ENCODE measurements around the gene RECQL5.

Gene RECQL5

GRCh38 chr17:75623386-75623785 is 43.6 kb downstream of the RECQL5 start:
- Histone ChIP-seq H3K4me3 (ENCODE audit: low read depth, low read length) (no peak overlapping the region), H3K36me3 (ENCODE audit: control insufficient read depth in 2 of 2, insufficient read depth in 1 of 2, low read length in 2 of 2) (peaks cover 0 to 22% of the 10 kb centered on the region in 2 experiments; a peak in 1 of 3 replicates), H3K27ac (ENCODE audit: extremely low read depth, low read depth, low read length) (no peak overlapping the region), H3K4me1 (ENCODE audit: control insufficient read depth, insufficient read depth, low read length) (no peaks in the 10 kb centered on the region), H3K9me3 (ENCODE audit: control insufficient read depth, insufficient read depth, low read depth, low read length) (no peaks in the 10 kb centered on the region)
- ChIA-PET POLR2A (interaction anchor here (0.7 kb wide), 1 partner anchor 9 kb away, joined by 3 read pairs; no protein-coding TSS in a partner anchor), CTCF (interaction anchor here (0.6 to 5.0 kb wide), 8 partner anchors 10 to 141 kb away, joined by 3 to 50 read pairs (median 4); partner anchors contain the start of gene SMIM5)
- TF ChIP-seq, protein P1, sequence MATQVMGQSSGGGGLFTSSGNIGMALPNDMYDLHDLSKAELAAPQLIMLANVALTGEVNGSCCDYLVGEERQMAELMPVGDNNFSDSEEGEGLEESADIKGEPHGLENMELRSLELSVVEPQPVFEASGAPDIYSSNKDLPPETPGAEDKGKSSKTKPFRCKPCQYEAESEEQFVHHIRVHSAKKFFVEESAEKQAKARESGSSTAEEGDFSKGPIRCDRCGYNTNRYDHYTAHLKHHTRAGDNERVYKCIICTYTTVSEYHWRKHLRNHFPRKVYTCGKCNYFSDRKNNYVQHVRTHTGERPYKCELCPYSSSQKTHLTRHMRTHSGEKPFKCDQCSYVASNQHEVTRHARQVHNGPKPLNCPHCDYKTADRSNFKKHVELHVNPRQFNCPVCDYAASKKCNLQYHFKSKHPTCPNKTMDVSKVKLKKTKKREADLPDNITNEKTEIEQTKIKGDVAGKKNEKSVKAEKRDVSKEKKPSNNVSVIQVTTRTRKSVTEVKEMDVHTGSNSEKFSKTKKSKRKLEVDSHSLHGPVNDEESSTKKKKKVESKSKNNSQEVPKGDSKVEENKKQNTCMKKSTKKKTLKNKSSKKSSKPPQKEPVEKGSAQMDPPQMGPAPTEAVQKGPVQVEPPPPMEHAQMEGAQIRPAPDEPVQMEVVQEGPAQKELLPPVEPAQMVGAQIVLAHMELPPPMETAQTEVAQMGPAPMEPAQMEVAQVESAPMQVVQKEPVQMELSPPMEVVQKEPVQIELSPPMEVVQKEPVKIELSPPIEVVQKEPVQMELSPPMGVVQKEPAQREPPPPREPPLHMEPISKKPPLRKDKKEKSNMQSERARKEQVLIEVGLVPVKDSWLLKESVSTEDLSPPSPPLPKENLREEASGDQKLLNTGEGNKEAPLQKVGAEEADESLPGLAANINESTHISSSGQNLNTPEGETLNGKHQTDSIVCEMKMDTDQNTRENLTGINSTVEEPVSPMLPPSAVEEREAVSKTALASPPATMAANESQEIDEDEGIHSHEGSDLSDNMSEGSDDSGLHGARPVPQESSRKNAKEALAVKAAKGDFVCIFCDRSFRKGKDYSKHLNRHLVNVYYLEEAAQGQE (tag by site-specific recombination; IDR thresholded peaks at IDR 0.05), result no peak
- TF ChIP-seq, protein P2, sequence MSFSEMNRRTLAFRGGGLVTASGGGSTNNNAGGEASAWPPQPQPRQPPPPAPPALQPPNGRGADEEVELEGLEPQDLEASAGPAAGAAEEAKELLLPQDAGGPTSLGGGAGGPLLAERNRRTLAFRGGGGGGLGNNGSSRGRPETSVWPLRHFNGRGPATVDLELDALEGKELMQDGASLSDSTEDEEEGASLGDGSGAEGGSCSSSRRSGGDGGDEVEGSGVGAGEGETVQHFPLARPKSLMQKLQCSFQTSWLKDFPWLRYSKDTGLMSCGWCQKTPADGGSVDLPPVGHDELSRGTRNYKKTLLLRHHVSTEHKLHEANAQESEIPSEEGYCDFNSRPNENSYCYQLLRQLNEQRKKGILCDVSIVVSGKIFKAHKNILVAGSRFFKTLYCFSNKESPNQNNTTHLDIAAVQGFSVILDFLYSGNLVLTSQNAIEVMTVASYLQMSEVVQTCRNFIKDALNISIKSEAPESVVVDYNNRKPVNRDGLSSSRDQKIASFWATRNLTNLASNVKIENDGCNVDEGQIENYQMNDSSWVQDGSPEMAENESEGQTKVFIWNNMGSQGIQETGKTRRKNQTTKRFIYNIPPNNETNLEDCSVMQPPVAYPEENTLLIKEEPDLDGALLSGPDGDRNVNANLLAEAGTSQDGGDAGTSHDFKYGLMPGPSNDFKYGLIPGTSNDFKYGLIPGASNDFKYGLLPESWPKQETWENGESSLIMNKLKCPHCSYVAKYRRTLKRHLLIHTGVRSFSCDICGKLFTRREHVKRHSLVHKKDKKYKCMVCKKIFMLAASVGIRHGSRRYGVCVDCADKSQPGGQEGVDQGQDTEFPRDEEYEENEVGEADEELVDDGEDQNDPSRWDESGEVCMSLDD (tag by site-specific recombination; IDR thresholded peaks at IDR 0.05), result no peak
- no peak for TF ChIP-seq ZNF561 (tag by site-specific recombination; IDR thresholded peaks at IDR 0.05; ENCODE audit: borderline replicate concordance)
- no peak for TF ChIP-seq ZNF23 (tag by site-specific recombination; IDR thresholded peaks at IDR 0.05; ENCODE audit: borderline replicate concordance)
- no peak for TF ChIP-seq ZNF510 (tag by site-specific recombination; IDR thresholded peaks at IDR 0.05; ENCODE audit: insufficient replicate concordance)
- TF ChIP-seq ZNF549 (tag by site-specific recombination; IDR thresholded peaks at IDR 0.05), result no peak
- no peak for TF ChIP-seq ZNF324 (tag by site-specific recombination; IDR thresholded peaks at IDR 0.05)
- TF ChIP-seq ZNF19 (tag by site-specific recombination; IDR thresholded peaks at IDR 0.05; ENCODE audit: low read depth), result no peak
- no peak for TF ChIP-seq CTCF (tag by site-specific recombination; IDR thresholded peaks at IDR 0.05)

DNA sequence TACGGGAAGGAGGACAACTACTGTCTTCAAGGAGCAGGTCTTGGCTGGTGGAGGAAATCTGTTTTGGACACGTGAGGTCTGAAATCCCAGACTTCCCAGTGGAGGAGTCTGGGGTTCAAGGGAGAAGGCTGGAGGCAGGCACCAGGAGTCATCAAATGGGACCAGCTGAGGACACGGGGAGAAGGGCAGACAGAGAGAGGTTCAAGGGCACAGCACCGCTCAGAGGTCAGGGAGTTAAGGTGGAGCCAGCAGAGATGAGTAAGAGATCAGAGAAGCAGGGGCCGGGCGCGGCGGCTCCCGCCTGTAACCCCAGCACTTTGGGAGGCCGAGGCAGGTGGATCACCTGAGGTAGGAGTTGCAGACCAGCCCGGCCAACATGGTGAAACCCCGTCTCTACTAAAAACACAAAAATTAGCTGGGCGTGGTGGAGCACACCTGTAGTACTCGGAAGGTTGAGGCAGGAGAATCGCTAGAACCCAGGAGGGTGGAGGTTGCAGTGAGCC is 44.1 kb downstream of the RECQL5 start:
- H3K27ac ChIP-seq (ENCODE audit: extremely low read depth, low read depth, low read length), result no peak overlapping the region
- POLR2A ChIA-PET, result interaction anchor here (1.9 kb wide), 1 partner anchor 10 kb away, joined by 5 read pairs; the partner anchor contains the start of gene SMIM5
- CTCF ChIA-PET, result interaction anchor here (0.6 to 5.0 kb wide), 7 partner anchors 10 to 140 kb away, joined by 3 to 50 read pairs (median 5); partner anchors contain the start of gene SMIM5
- no peaks in the 10 kb centered on the region for H3K4me1 ChIP-seq (ENCODE audit: control insufficient read depth, insufficient read depth, low read length)
- no peaks in the 10 kb centered on the region for H3K9me3 ChIP-seq (ENCODE audit: control insufficient read depth, insufficient read depth, low read depth, low read length)
- peaks cover 0 to 17% of the 10 kb centered on the region in 2 experiments; a peak in 1 of 3 replicates for H3K36me3 ChIP-seq (ENCODE audit: control insufficient read depth in 2 of 2, insufficient read depth in 1 of 2, low read length in 2 of 2)
- H3K4me3 ChIP-seq (ENCODE audit: low read depth, low read length), result no peak overlapping the region
- no peak for TF ChIP-seq ZNF146 (tag by site-specific recombination; IDR thresholded peaks at IDR 0.05)
- TF ChIP-seq ZNF366 (tag by site-specific recombination; conservative IDR thresholded peaks at IDR 0.05), result no peak
- no peak for TF ChIP-seq ZBTB20 (tag by site-specific recombination; IDR thresholded peaks at IDR 0.05)
- TF ChIP-seq ZNF624 (tag by site-specific recombination; IDR thresholded peaks at IDR 0.05), result no peak
- no peak for TF ChIP-seq ZNF248 (tag by site-specific recombination; IDR thresholded peaks at IDR 0.05)
- TF ChIP-seq ZBTB8A (tag by site-specific recombination; IDR thresholded peaks at IDR 0.05), result no peak
- no peak for TF ChIP-seq KLF10 (tag by site-specific recombination; IDR thresholded peaks at IDR 0.05)
- TF ChIP-seq BCL11B (tag by site-specific recombination; IDR thresholded peaks at IDR 0.05; ENCODE audit: low read depth), result no peak
- no peak for TF ChIP-seq SETDB1 (IDR thresholded peaks at IDR 0.05; ENCODE audit: insufficient read length, low read length)
- TF ChIP-seq ZBTB44 (tag by site-specific recombination; IDR thresholded peaks at IDR 0.05), result no peak
- TF ChIP-seq ZNF112 (tag by site-specific recombination; IDR thresholded peaks at IDR 0.05), result no peak
- TF ChIP-seq, protein P3, sequence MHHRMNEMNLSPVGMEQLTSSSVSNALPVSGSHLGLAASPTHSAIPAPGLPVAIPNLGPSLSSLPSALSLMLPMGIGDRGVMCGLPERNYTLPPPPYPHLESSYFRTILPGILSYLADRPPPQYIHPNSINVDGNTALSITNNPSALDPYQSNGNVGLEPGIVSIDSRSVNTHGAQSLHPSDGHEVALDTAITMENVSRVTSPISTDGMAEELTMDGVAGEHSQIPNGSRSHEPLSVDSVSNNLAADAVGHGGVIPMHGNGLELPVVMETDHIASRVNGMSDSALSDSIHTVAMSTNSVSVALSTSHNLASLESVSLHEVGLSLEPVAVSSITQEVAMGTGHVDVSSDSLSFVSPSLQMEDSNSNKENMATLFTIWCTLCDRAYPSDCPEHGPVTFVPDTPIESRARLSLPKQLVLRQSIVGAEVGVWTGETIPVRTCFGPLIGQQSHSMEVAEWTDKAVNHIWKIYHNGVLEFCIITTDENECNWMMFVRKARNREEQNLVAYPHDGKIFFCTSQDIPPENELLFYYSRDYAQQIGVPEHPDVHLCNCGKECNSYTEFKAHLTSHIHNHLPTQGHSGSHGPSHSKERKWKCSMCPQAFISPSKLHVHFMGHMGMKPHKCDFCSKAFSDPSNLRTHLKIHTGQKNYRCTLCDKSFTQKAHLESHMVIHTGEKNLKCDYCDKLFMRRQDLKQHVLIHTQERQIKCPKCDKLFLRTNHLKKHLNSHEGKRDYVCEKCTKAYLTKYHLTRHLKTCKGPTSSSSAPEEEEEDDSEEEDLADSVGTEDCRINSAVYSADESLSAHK (tag by site-specific recombination; IDR thresholded peaks at IDR 0.05), result no peak
- no peak for TF ChIP-seq ZBTB1 (tag by site-specific recombination; IDR thresholded peaks at IDR 0.05)
- TF ChIP-seq YY2 (tag by site-specific recombination; IDR thresholded peaks at IDR 0.05), result no peak
